ENCODE measurements around the gene DPP3.

- TF ChIP-seq CTCF (IDR thresholded peaks at IDR 0.05) (no peak), POLR2A (IDR thresholded peaks at IDR 0.05) (no peak)
Observed at GRCh38 chr11:66550887-66551286, 70.7 kb downstream of the DPP3 start.
